ENCODE data around the gene RNF2. TPM values are rescaled to one million over a fixed set of nuclear protein-coding genes. Genes with fewer than 3 reads are reported as not detected.

The RNF2 gene
- total and polyA plus RNA-seq, 2 donors from 2014 or later: 6.7 to 26.0 TPM

GRCh38 chr1:185039726-185040407, 5.5 kb upstream of the RNF2 start:
- FAIRE-seq (no peak), DNase-seq (no peak)
- H3K9ac ChIP-seq (ENCODE audit: low read length in 3 of 3): no peak overlapping the region
- no peaks in the 10 kb centered on the region for H3K36me3 ChIP-seq (ENCODE audit: control insufficient read depth in 2 of 3, insufficient read depth in 3 of 3, low read length in 3 of 3)
- H3K4me3 ChIP-seq (ENCODE audit: low read length in 3 of 3): no peak overlapping the region
- no peaks in the 10 kb centered on the region for H3K4me1 ChIP-seq (ENCODE audit: control insufficient read depth in 2 of 3, insufficient read depth in 2 of 3, low read depth in 1 of 3, low read length in 3 of 3)
- H3K27me3 ChIP-seq (ENCODE audit: control insufficient read depth, insufficient read depth, low read length): no peaks in the 10 kb centered on the region
- H3K27ac ChIP-seq (ENCODE audit: low read depth in 2 of 2, low read length in 2 of 2): no peak overlapping the region
- no peak for TF ChIP-seq CTCF (IDR thresholded peaks at IDR 0.05; ENCODE audit: borderline replicate concordance, extremely low read depth, insufficient read depth)
- intact Hi-C loops (cut with DNase I): no loop called here
- no peaks in the 10 kb centered on the region for H3K9me3 ChIP-seq (ENCODE audit: control insufficient read depth in 2 of 3, insufficient read depth in 1 of 3, low read length in 3 of 3)

DNA sequence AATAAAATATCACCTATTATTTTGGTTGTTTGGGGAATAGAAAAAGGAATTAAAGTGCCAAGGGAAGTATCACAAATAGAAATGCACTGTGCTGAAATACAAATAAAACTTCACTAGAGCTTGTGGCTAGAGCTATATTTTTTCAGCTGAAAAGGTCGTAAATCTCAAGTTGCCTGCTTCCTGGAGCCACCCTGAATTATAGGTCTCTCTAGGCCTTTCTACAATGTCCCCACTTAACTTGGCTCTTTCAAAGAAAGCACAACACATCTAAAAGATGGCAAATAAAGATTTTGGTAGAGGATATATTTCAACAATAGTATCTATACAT, 5.0 kb upstream of the RNF2 start:
- Histone ChIP-seq H3K36me3 (ENCODE audit: control insufficient read depth in 2 of 3, insufficient read depth in 3 of 3, low read length in 3 of 3) (no peaks in the 10 kb centered on the region), H3K27ac (ENCODE audit: low read depth in 2 of 2, low read length in 2 of 2) (no peak overlapping the region), H3K4me1 (ENCODE audit: control insufficient read depth in 2 of 3, insufficient read depth in 2 of 3, low read depth in 1 of 3, low read length in 3 of 3) (no peaks in the 10 kb centered on the region), H3K27me3 (ENCODE audit: control insufficient read depth, insufficient read depth, low read length) (no peaks in the 10 kb centered on the region), H3K4me3 (ENCODE audit: low read length in 3 of 3) (no peak overlapping the region), H3K9ac (ENCODE audit: low read length in 3 of 3) (no peak overlapping the region), H3K9me3 (ENCODE audit: control insufficient read depth in 2 of 3, insufficient read depth in 1 of 3, low read length in 3 of 3) (no peaks in the 10 kb centered on the region)
- FAIRE-seq (no peak), DNase-seq (peak in 2 of 5 donors; percentile 51 to 64)
- intact Hi-C loops (cut with DNase I): no loop called here
- no peak for TF ChIP-seq CTCF (IDR thresholded peaks at IDR 0.05; ENCODE audit: borderline replicate concordance, extremely low read depth, insufficient read depth)

DNA sequence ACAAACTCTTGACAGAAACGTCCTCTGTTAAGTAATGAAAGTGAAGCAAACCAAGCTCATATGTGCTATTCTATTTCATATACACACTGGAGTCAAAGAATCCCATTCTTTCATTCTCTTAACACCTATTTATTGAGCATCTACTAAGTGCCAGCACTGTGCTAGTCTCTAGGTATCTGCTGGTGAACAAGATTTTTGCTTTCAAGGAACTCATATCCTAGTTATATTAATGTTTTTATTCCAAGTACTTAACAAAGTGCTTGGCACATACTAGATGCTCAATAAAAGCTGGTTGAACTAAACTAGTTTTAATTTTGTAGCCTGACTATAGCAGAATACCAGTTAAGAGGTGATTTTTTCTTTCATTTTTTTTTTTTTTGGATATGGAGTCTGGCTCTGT, 3.6 kb upstream of the RNF2 start:
- H3K4me1 ChIP-seq (ENCODE audit: control insufficient read depth in 2 of 3, insufficient read depth in 2 of 3, low read depth in 1 of 3, low read length in 3 of 3): no peaks in the 10 kb centered on the region
- H3K9me3 ChIP-seq (ENCODE audit: control insufficient read depth in 2 of 3, insufficient read depth in 1 of 3, low read length in 3 of 3): no peaks in the 10 kb centered on the region
- no peak for FAIRE-seq
- no peak overlapping the region for H3K4me3 ChIP-seq (ENCODE audit: low read length in 3 of 3)
- no peaks in the 10 kb centered on the region for H3K27me3 ChIP-seq (ENCODE audit: control insufficient read depth, insufficient read depth, low read length)
- no peaks in the 10 kb centered on the region for H3K36me3 ChIP-seq (ENCODE audit: control insufficient read depth in 2 of 3, insufficient read depth in 3 of 3, low read length in 3 of 3)
- H3K27ac ChIP-seq (ENCODE audit: low read depth in 2 of 2, low read length in 2 of 2): no peak overlapping the region
- intact Hi-C loops (cut with DNase I): no loop called here
- no peak overlapping the region for H3K9ac ChIP-seq (ENCODE audit: low read length in 3 of 3)
- no peak for TF ChIP-seq CTCF (IDR thresholded peaks at IDR 0.05; ENCODE audit: borderline replicate concordance, extremely low read depth, insufficient read depth)
- no peak for DNase-seq

DNA sequence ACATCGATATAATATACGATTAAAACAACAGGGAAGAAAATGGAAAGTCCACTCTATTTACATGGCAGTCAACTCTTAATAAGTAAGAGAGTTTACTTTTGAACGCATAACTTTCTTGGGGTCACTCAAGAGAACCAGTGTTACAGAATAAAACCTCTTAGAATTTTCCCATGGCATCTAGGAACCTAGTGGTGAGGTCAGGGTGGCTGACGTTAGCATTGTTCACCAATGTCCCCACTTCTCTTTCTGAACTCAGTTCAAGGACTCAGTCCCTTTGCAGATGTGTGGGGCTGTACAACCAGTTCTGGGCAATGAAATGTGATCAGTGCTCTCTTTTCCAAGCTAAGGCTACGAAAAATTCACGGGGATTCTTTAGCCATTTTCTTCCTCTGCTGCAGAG, 2.6 kb upstream of the RNF2 start:
- intact Hi-C loops (cut with DNase I): no loop called here
- Histone ChIP-seq H3K4me1 (ENCODE audit: control insufficient read depth in 2 of 3, insufficient read depth in 2 of 3, low read depth in 1 of 3, low read length in 3 of 3) (peaks cover 0 to 3% (median 2%) of the 10 kb centered on the region in 3 donors), H3K27ac (ENCODE audit: low read depth in 2 of 2, low read length in 2 of 2) (no peak overlapping the region), H3K27me3 (ENCODE audit: control insufficient read depth, insufficient read depth, low read length) (no peaks in the 10 kb centered on the region), H3K4me3 (ENCODE audit: low read length in 3 of 3) (no peak overlapping the region), H3K36me3 (ENCODE audit: control insufficient read depth in 2 of 3, insufficient read depth in 3 of 3, low read length in 3 of 3) (no peaks in the 10 kb centered on the region), H3K9me3 (ENCODE audit: control insufficient read depth in 2 of 3, insufficient read depth in 1 of 3, low read length in 3 of 3) (no peaks in the 10 kb centered on the region), H3K9ac (ENCODE audit: low read length in 3 of 3) (no peak overlapping the region)
- no peak for DNase-seq
- TF ChIP-seq CTCF (IDR thresholded peaks at IDR 0.05; ENCODE audit: borderline replicate concordance, extremely low read depth, insufficient read depth): no peak
- no peak for FAIRE-seq

Data from kidney (tissue), 14 donors.